Neuronal stem cell (in vitro differentiated cells): ENCODE measurements around the gene PHLDA1.

Experiments
- DNase-seq: peaks from one replicate; pipeline ENCODE4 v3.0.0-alpha.2; 2013; ENCODE audit warnings: low spot score
- H2AFZ ChIP-seq: one replicate; pipeline ENCODE4 v1.6.1; 2013; ENCODE audit warnings: mild to moderate bottlenecking, low read length, inconsistent platforms
- H2AK5ac ChIP-seq: 2 replicates; pipeline ENCODE4 v1.6.1; 2013; ENCODE audit warnings: low read depth, mild to moderate bottlenecking, inconsistent platforms, low read length, moderate library complexity, mixed read lengths
- H2BK120ac ChIP-seq: 2 replicates; pipeline ENCODE4 v1.6.1; 2013; ENCODE audit warnings: low read depth, mild to moderate bottlenecking, inconsistent platforms, low read length, moderate library complexity, mixed read lengths
- H2BK12ac ChIP-seq: one replicate; pipeline ENCODE4 v1.6.1; 2013; ENCODE audit warnings: low read length, inconsistent platforms
- H2BK15ac ChIP-seq: 2 replicates; pipeline ENCODE4 v1.6.1; 2013; ENCODE audit warnings: mild to moderate bottlenecking, low read length, inconsistent platforms, mixed read lengths
- H2BK5ac ChIP-seq: one replicate; pipeline ENCODE4 v1.6.1; 2013; ENCODE audit warnings: inconsistent platforms, mild to moderate bottlenecking, low read length, moderate library complexity
- H3K14ac ChIP-seq: one replicate; pipeline ENCODE4 v1.6.1; 2013; ENCODE audit warnings: low read length, inconsistent platforms
- H3K18ac ChIP-seq: 2 replicates; pipeline ENCODE4 v1.6.1; 2013; ENCODE audit warnings: low read length, inconsistent platforms
- H3K23ac ChIP-seq: 2 replicates; pipeline ENCODE4 v1.6.1; 2013; ENCODE audit warnings: low read depth, mild to moderate bottlenecking, mixed read lengths, low read length, inconsistent platforms; ENCODE audit not compliant: poor library complexity
- H3K27ac ChIP-seq: replicated peaks from 3 replicates; pipeline ENCODE4 v1.5.1; 2013; ENCODE audit warnings: low read length, inconsistent platforms
- H3K27me3 ChIP-seq, 3 experiments: 2 replicates each; pipeline ENCODE4 v1.6.1; 2013; ENCODE audit warnings: low read length in 3 of 3, mild to moderate bottlenecking in 2 of 3, inconsistent platforms in 1 of 3, low read depth in 1 of 3, mixed read lengths in 1 of 3, moderate library complexity in 1 of 3; ENCODE audit not compliant: control insufficient read depth in 3 of 3, insufficient read depth in 3 of 3
- H3K36me3 ChIP-seq, 2 donors: replicated peaks in 1 of 2; 2 replicates each; pipeline ENCODE4 v1.6.1; 2013; ENCODE audit warnings: low read length in 2 of 2; ENCODE audit not compliant: control insufficient read depth in 2 of 2, insufficient read depth in 2 of 2
- H3K4ac ChIP-seq: 2 replicates; pipeline ENCODE4 v1.6.1; 2013; ENCODE audit warnings: inconsistent platforms, mild to moderate bottlenecking, low read length, moderate library complexity
- H3K4me1 ChIP-seq, 2 donors: 1 replicate in 1 of 2; 2 replicates in 1 of 2; pipeline ENCODE4 v1.6.1; 2013; ENCODE audit warnings: low read length in 2 of 2, low read depth in 1 of 2; ENCODE audit not compliant: control insufficient read depth in 2 of 2, insufficient read depth in 1 of 2
- H3K4me2 ChIP-seq: one replicate; pipeline ENCODE4 v1.6.1; 2013; ENCODE audit warnings: mild to moderate bottlenecking, low read length, inconsistent platforms; ENCODE audit not compliant: insufficient read depth, poor library complexity, severe bottlenecking
- H3K4me3 ChIP-seq, 2 donors: 2 replicates each; pipeline ENCODE4 v1.5.1; 2013; ENCODE audit warnings: low read length in 2 of 2, mild to moderate bottlenecking in 2 of 2, inconsistent platforms in 1 of 2, moderate library complexity in 1 of 2
- H3K79me1 ChIP-seq: one replicate; pipeline ENCODE4 v1.6.1; 2013; ENCODE audit warnings: low read depth, mild to moderate bottlenecking, inconsistent platforms, low read length, moderate library complexity
- H3K9ac ChIP-seq: one replicate; pipeline ENCODE4 v1.6.1; 2013; ENCODE audit warnings: mild to moderate bottlenecking, low read depth, low read length, inconsistent platforms; ENCODE audit not compliant: poor library complexity
- H3K9me3 ChIP-seq, 2 donors: replicated peaks in 1 of 2; 2 replicates each; pipeline versions ENCODE3 to v1.6.1; 2013; ENCODE audit warnings: low read length in 2 of 2, mild to moderate bottlenecking in 2 of 2, inconsistent platforms in 1 of 2, low read depth in 1 of 2, mixed read lengths in 1 of 2, moderate library complexity in 1 of 2; ENCODE audit not compliant: control insufficient read depth in 2 of 2, insufficient read depth in 1 of 2
- H4K8ac ChIP-seq: one replicate; pipeline ENCODE4 v1.6.1; 2013; ENCODE audit warnings: low read depth, mild to moderate bottlenecking, inconsistent platforms, low read length, moderate library complexity
- H4K91ac ChIP-seq: one replicate; pipeline ENCODE4 v1.6.1; 2013; ENCODE audit warnings: low read length, low read depth, mild to moderate bottlenecking, inconsistent platforms; ENCODE audit not compliant: poor library complexity
- WGBS, 2 donors: extraction: QIAGEN DNeasy Blood & Tissue Kit; methylation state at CpG; one replicate each; pipeline ENCODE4 v1.1.7; 2013; ENCODE audit warnings: missing lambda C conversion rate in 2 of 2, mixed read lengths in 1 of 2; ENCODE audit not compliant: insufficient read length in 2 of 2, insufficient replicate concordance in 1 of 2; ENCODE audit errors: extremely low coverage in 2 of 2; 5-methylcytosine and 5-hydroxymethylcytosine counted together

PHLDA1 gene

GRCh38 chr12:75998292-75999063, 33.1 kb downstream of the PHLDA1 start:
- Histone ChIP-seq H3K18ac (no peak overlapping the region), H3K4me2 (no peak overlapping the region), H3K23ac (no peak overlapping the region), H2BK12ac (no peak overlapping the region), H2AFZ (no peak overlapping the region), H2BK120ac (no peak overlapping the region), H3K79me1 (no peaks in the 10 kb centered on the region), H3K27ac (no peak overlapping the region), H3K4me1 (peaks cover 0 to 1% of the 10 kb centered on the region in 2 donors), H3K9ac (no peak overlapping the region), H4K91ac (no peak overlapping the region), H4K8ac (no peak overlapping the region), H2AK5ac (no peak overlapping the region), H3K4ac (no peak overlapping the region), H2BK5ac (no peak overlapping the region), H3K4me3 (no peak overlapping the region), H3K36me3 (no peaks in the 10 kb centered on the region), H2BK15ac (no peak overlapping the region), H3K14ac (no peak overlapping the region), H3K27me3 (no peaks in the 10 kb centered on the region), H3K9me3 (no peaks in the 10 kb centered on the region)
- WGBS, 2 donors = no CpG with 5 or more reads among the region's 4 CpGs
- no peak for DNase-seq

GRCh38 chr12:75997658-75998057, 33.9 kb downstream of the PHLDA1 start:
- Histone ChIP-seq H3K4me1 (peaks cover 0 to 1% of the 10 kb centered on the region in 2 donors), H3K4me3 (no peak overlapping the region), H3K9ac (no peak overlapping the region), H3K18ac (no peak overlapping the region), H2BK5ac (no peak overlapping the region), H3K4me2 (no peak overlapping the region), H4K8ac (no peak overlapping the region), H2AFZ (no peak overlapping the region), H3K4ac (no peak overlapping the region), H2BK12ac (no peak overlapping the region), H2AK5ac (no peak overlapping the region), H3K27ac (no peak overlapping the region), H4K91ac (no peak overlapping the region), H3K79me1 (no peaks in the 10 kb centered on the region), H3K9me3 (no peaks in the 10 kb centered on the region), H3K27me3 (no peaks in the 10 kb centered on the region), H3K36me3 (no peaks in the 10 kb centered on the region), H3K14ac (no peak overlapping the region), H2BK120ac (no peak overlapping the region), H3K23ac (no peak overlapping the region), H2BK15ac (no peak overlapping the region)
- DNase-seq = no peak
- WGBS, 2 donors = no CpG with 5 or more reads among the region's 3 CpGs

GRCh38 chr12:75996861-75997447, 34.6 kb downstream of the PHLDA1 start:
- Histone ChIP-seq H3K4me3 (no peak overlapping the region), H2BK120ac (no peak overlapping the region), H3K4me2 (no peak overlapping the region), H2BK12ac (no peak overlapping the region), H2AFZ (no peak overlapping the region), H3K4me1 (peaks cover 0 to 1% of the 10 kb centered on the region in 2 donors), H2BK5ac (no peak overlapping the region), H3K36me3 (no peaks in the 10 kb centered on the region), H3K9me3 (no peaks in the 10 kb centered on the region), H4K8ac (no peak overlapping the region), H3K14ac (no peak overlapping the region), H3K9ac (no peak overlapping the region), H3K27me3 (no peaks in the 10 kb centered on the region), H2BK15ac (no peak overlapping the region), H2AK5ac (no peak overlapping the region), H4K91ac (no peak overlapping the region), H3K4ac (no peak overlapping the region), H3K23ac (no peak overlapping the region), H3K18ac (no peak overlapping the region), H3K79me1 (no peaks in the 10 kb centered on the region), H3K27ac (no peak overlapping the region)
- no CpG with 5 or more reads among the region's 1 CpG for WGBS, 2 donors
- DNase-seq = no peak

GRCh38 chr12:75995691-75996090, 35.9 kb downstream of the PHLDA1 start:
- Histone ChIP-seq H3K79me1 (no peaks in the 10 kb centered on the region), H3K4me3 (no peak overlapping the region), H2AFZ (no peak overlapping the region), H3K14ac (no peak overlapping the region), H3K4me1 (peaks cover 0 to 1% of the 10 kb centered on the region in 2 donors), H3K23ac (no peak overlapping the region), H2AK5ac (no peak overlapping the region), H4K91ac (no peak overlapping the region), H2BK5ac (no peak overlapping the region), H3K9ac (no peak overlapping the region), H3K27me3 (no peaks in the 10 kb centered on the region), H3K36me3 (no peaks in the 10 kb centered on the region), H4K8ac (no peak overlapping the region), H3K4me2 (no peak overlapping the region), H2BK120ac (no peak overlapping the region), H3K18ac (no peak overlapping the region), H3K4ac (no peak overlapping the region), H2BK12ac (no peak overlapping the region), H3K27ac (no peak overlapping the region), H3K9me3 (no peaks in the 10 kb centered on the region), H2BK15ac (no peak overlapping the region)
- no peak for DNase-seq
